GM12878 (cell line): ENCODE results near the gene PFN2. TPM values are rescaled to one million over a fixed set of nuclear protein-coding genes. Genes with fewer than 3 reads are reported as not detected.

Experiments
- ATAC-seq: fragments of 200-7000 bp; cut with Tn5 transposase; 3 replicates; pipeline ENCODE4 v1.9.1; 2020; ENCODE audit warnings: mild to moderate bottlenecking, moderate library complexity
- BruUV-seq: library from RNA; stranded (reverse); fragments of 400-500 nt; replicated peaks from 2 replicates; lab custom pipeline; 2021; lab: Mats Ljungman, UMichigan
- CTCF ChIA-PET: fragments of 300-600 bp; sonication (Branson Sonifier 250); formaldehyde crosslinking; extraction: SDS; loops from one replicate; lab custom pipeline; 2021; ENCODE audit warnings: inconsistent platforms; lab: Yijun Ruan, JAX
- POLR2A ChIA-PET: fragments of 350-600 bp; formaldehyde crosslinking; extraction: SDS; loops from one replicate; lab custom pipeline; 2021; ENCODE audit warnings: inconsistent platforms; lab: Charles Lee
- RAD21 ChIA-PET: fragments of 300-600 bp; sonication (Branson Sonifier 250); formaldehyde crosslinking; loops from one replicate; lab custom pipeline; 2023; ENCODE audit warnings: antibody characterized with exemption; ENCODE audit not compliant: unreplicated experiment; lab: Charles Lee
- SMC1A ChIA-PET: fragments of 300-600 bp; sonication (Branson Sonifier 250); formaldehyde crosslinking; loops from one replicate; lab custom pipeline; 2023; ENCODE audit not compliant: unreplicated experiment, uncharacterized antibody; lab: Charles Lee
- DNase-seq: peaks from one replicate; pipeline ENCODE4 v3.0.0-alpha.2; 2011; ENCODE audit warnings: low read depth, low spot score
- FAIRE-seq: peaks from 3 replicates; lab custom pipeline; 2011; peaks lifted over from hg19 to GRCh38; lab: Jason Lieb, UNC
- H2AFZ ChIP-seq: 2 replicates; pipeline ENCODE4 v1.6.0; 2011; ENCODE audit warnings: low read depth, low read length, control low read depth; ENCODE audit not compliant: control insufficient read depth
- H3K27ac ChIP-seq: 2 replicates; pipeline ENCODE4 v1.5.1; 2011; ENCODE audit warnings: control low read depth; ENCODE audit not compliant: control insufficient read depth, insufficient read depth
- H3K27me3 ChIP-seq, 2 experiments: replicated peaks in 1 of 2; 2 replicates each; pipeline versions ENCODE4 v1.6.0 to v1.6.1; 2011; ENCODE audit warnings: low read length in 1 of 2; ENCODE audit not compliant: control insufficient read depth in 2 of 2, insufficient read depth in 2 of 2
- H3K36me3 ChIP-seq, 2 experiments: 2 replicates each; pipeline ENCODE4 v1.5.1; 2011; ENCODE audit warnings: low read length in 1 of 2; ENCODE audit not compliant: control insufficient read depth in 2 of 2, insufficient read depth in 2 of 2
- H3K4me1 ChIP-seq: 2 replicates; pipeline ENCODE4 v1.6.1; 2011; ENCODE audit warnings: mild to moderate bottlenecking, low read length, moderate library complexity, mixed read lengths; ENCODE audit not compliant: control insufficient read depth, insufficient read depth
- H3K4me2 ChIP-seq: 2 replicates; pipeline ENCODE4 v1.6.0; 2011; ENCODE audit warnings: control low read depth; ENCODE audit not compliant: control insufficient read depth, insufficient read depth
- H3K4me3 ChIP-seq: fragments of 200-600 bp; sonication (generic); 2 replicates; pipeline ENCODE4 v1.5.1; 2016
- H3K79me2 ChIP-seq: 2 replicates; pipeline ENCODE4 v1.6.0; 2011; ENCODE audit warnings: low read length; ENCODE audit not compliant: control insufficient read depth, insufficient read depth
- H3K9ac ChIP-seq: 2 replicates; pipeline ENCODE4 v1.8.0; 2011; ENCODE audit warnings: low read length, control low read depth, mixed read lengths; ENCODE audit not compliant: control insufficient read depth, insufficient read depth
- H3K9me3 ChIP-seq: replicated peaks from 3 replicates; pipeline ENCODE4 v1.5.1; 2011; ENCODE audit warnings: mild to moderate bottlenecking, low read length; ENCODE audit not compliant: control insufficient read depth, insufficient read depth
- H4K20me1 ChIP-seq: 2 replicates; pipeline ENCODE4 v1.6.0; 2011; ENCODE audit not compliant: control insufficient read depth, insufficient read depth
- BACH1 ChIP-seq: fragments of 450-650 bp; IDR thresholded peaks from 2 replicates; pipeline ENCODE4 v1.6.1; 2017; ENCODE audit warnings: mild to moderate bottlenecking, borderline replicate concordance
- BMI1 ChIP-seq: fragments of 450-650 bp; IDR thresholded peaks from 2 replicates; pipeline ENCODE4 v1.6.1; 2016; ENCODE audit warnings: mild to moderate bottlenecking, moderate library complexity, borderline replicate concordance
- CBFB ChIP-seq: IDR thresholded peaks from 2 replicates; pipeline ENCODE4 v1.6.1; 2016; ENCODE audit warnings: antibody characterized with exemption, low read depth
- CEBPB ChIP-seq, 2 experiments: fragments of 150-350 bp in 1 of 2; IDR thresholded peaks; 2 replicates each; pipeline ENCODE4 v1.6.1; 2012 to 2014; ENCODE audit warnings: low read depth in 2 of 2, low read length in 2 of 2, borderline replicate concordance in 1 of 2, inconsistent platforms in 1 of 2
- IRF4 ChIP-seq: IDR thresholded peaks from 2 replicates; pipeline ENCODE4 v1.6.1; 2011; ENCODE audit warnings: low read depth, low read length
- JUNB ChIP-seq: IDR thresholded peaks from 2 replicates; pipeline ENCODE4 v1.6.1; 2016; ENCODE audit warnings: antibody characterized with exemption, mild to moderate bottlenecking
- MEF2A ChIP-seq: IDR thresholded peaks from 2 replicates; pipeline ENCODE4 v1.6.1; 2011; ENCODE audit warnings: low read depth, mild to moderate bottlenecking, low read length, moderate library complexity; ENCODE audit not compliant: insufficient read depth
- SREBF1 ChIP-seq: IDR thresholded peaks from 2 replicates; pipeline ENCODE4 v1.6.1; 2012; ENCODE audit warnings: mild to moderate bottlenecking, low read length
- SUPT20H ChIP-seq: IDR thresholded peaks from 2 replicates; pipeline ENCODE4 v1.6.1; 2011; ENCODE audit warnings: low read depth, mild to moderate bottlenecking, low read length, moderate library complexity, borderline replicate concordance; ENCODE audit not compliant: control insufficient read depth
- ZNF274 ChIP-seq: IDR thresholded peaks from one replicate; pipeline ENCODE4 v1.8.0; 2011; ENCODE audit not compliant: insufficient read length, insufficient read depth
- WGBS: methylation state at CpG from one replicate; pipeline ENCODE4 v1.1.6; 2016; ENCODE audit warnings: low lambda C conversion rate; ENCODE audit not compliant: insufficient replicate concordance, insufficient coverage; ENCODE audit errors: missing lambda C conversion rate; 5-methylcytosine and 5-hydroxymethylcytosine counted together
- in situ Hi-C: fragments of 300-500 bp; cut with MboI; formaldehyde crosslinking; loops from 9 replicates; pipeline ENCODE4 v1.14.3; 2018; ENCODE audit warnings: mixed read lengths
- intact Hi-C: fragments of 100-400 bp; cut with micrococcal nuclease; formaldehyde crosslinking; loops from one replicate; pipeline ENCODE4 v1.14.2; 2022; ENCODE audit not compliant: unreplicated experiment
- polyA plus RNA-seq, 11 experiments: library from polyadenylated mRNA; depleted of rRNA in 4 of 11; unstranded in 6 of 11; stranded (reverse) in 5 of 11; fragments of >200 nt; fragmentation: Nextera tagmentation in 4 of 11; fragmentation: Illumina TruSeq in 1 of 11; extraction: Ambion mirVana in 4 of 11; extraction: Trizol in 1 of 11; gene quantifications; 1 replicate in 1 of 11; 2 replicates in 10 of 11; pipeline versions ENCODE4 v1.2.1 to v1.2.3, GENCODE V29; 2011 to 2016; ENCODE audit warnings: inconsistent platforms in 2 of 11, missing spikeins in 2 of 11, low read depth in 1 of 11
- total RNA-seq, 4 experiments: library from RNA; depleted of rRNA in 3 of 4; stranded (reverse); fragments of >200 nt in 3 of 4; fragmentation: Illumina TruSeq in 1 of 4; extraction: Trizol in 1 of 4; gene quantifications; 2 replicates each; pipeline versions ENCODE4 v1.2.1 to v1.2.3, GENCODE V29; 2013 to 2021

The PFN2 gene
- total and polyA plus RNA-seq, 10 of the 15 experiments (the other 5 are each of a cell fraction or from before 2014, with no cell fraction given), result 3.1 to 78.9 (median 5.3) TPM

DNA sequence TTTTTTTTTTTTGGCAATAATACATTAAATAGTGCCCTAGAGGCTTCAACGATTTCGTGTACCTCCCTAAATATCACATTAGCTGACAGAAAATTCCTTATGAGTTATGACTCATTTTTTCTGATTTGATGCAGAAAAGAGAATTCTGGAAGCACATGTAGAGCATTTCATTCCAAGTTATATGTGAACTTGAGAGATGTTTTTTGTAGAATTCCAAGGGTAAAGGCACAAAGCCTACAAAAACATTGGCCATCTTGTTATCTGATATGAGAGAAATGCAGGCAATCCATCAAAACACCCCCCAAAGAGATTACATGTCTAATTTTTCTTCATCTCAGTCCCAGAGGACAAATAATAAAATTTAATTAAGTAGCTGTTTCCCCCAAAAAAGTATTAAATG is 6.7 kb upstream of the PFN2 start:
- SMC1A ChIA-PET, result interaction anchor here (0.9 to 1.0 kb wide), 3 partner anchors 47 to 200 kb away, joined by 3 to 4 read pairs (median 3); no protein-coding TSS in a partner anchor
- Histone ChIP-seq H3K4me2 (no peak overlapping the region), H3K4me3 (no peak overlapping the region), H3K36me3 (no peaks in the 10 kb centered on the region)
- RAD21 ChIA-PET, result interaction anchor here (1.2 kb wide), 1 partner anchor 207 kb away, joined by 4 read pairs; no protein-coding TSS in a partner anchor
- intact Hi-C loops, result no loop called here
- TF ChIP-seq IRF4 (no peak), SUPT20H (no peak), SREBF1 (no peak), MEF2A (no peak), ZNF274 (no peak), CEBPB (IDR thresholded peaks at IDR 0.05; ENCODE audit: borderline replicate concordance in 1 of 2, low read depth in 2 of 2, low read length in 2 of 2) (no peak), BMI1 (no peak), CBFB (no peak), JUNB (no peak), BACH1 (no peak)
- TF ChIP-seq, all 136 proteins: peak for 0
- Histone ChIP-seq H3K27ac (no peak overlapping the region), H3K4me1 (no peaks in the 10 kb centered on the region), H4K20me1 (no peaks in the 10 kb centered on the region), H3K79me2 (no peaks in the 10 kb centered on the region), H3K9ac (no peak overlapping the region), H3K9me3 (no peaks in the 10 kb centered on the region), H2AFZ (no peak overlapping the region), H3K27me3 (no peaks in the 10 kb centered on the region)
- DNase-seq, result no peak
- no TSS peak for BruUV-seq
- ATAC-seq, result no peak
- ChIA-PET POLR2A (no interaction called here), CTCF (interaction anchor here (0.6 to 3.4 kb wide), 11 partner anchors 9 to 206 kb away, joined by 3 to 22 read pairs (median 5); no protein-coding TSS in a partner anchor)
- in situ Hi-C loops, result no loop called here
- 72% methylated on average over 2 of the region's 2 CpGs for WGBS
- no peak for FAIRE-seq
